ENCODE measurements around the gene TNN. TPM values are rescaled to one million over a fixed set of nuclear protein-coding genes. Genes with fewer than 3 reads are reported as not detected.

The TNN gene
- total RNA-seq, 1 donor from 2014 or later: 0.47 TPM

DNA sequence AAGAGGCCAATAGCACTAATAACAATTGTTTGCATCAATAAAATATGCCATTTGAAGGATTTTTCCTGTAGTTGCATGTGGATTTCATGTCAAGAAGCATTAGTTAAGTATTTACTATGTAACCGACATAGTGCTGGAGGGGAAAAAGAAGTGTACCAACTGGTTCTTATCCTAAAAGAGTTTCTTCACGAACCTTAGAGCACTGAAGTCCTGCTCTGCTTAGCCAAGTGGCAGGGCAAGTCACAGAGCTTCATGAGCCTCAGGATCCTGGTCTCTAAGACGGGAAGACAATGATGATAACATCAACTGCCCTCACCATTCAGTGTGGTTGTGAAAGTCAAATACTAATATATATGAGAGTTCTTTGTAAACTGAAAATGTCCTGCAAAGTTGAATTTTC is 110.8 kb downstream of the TNN start:
- DNase-seq: no peak

DNA sequence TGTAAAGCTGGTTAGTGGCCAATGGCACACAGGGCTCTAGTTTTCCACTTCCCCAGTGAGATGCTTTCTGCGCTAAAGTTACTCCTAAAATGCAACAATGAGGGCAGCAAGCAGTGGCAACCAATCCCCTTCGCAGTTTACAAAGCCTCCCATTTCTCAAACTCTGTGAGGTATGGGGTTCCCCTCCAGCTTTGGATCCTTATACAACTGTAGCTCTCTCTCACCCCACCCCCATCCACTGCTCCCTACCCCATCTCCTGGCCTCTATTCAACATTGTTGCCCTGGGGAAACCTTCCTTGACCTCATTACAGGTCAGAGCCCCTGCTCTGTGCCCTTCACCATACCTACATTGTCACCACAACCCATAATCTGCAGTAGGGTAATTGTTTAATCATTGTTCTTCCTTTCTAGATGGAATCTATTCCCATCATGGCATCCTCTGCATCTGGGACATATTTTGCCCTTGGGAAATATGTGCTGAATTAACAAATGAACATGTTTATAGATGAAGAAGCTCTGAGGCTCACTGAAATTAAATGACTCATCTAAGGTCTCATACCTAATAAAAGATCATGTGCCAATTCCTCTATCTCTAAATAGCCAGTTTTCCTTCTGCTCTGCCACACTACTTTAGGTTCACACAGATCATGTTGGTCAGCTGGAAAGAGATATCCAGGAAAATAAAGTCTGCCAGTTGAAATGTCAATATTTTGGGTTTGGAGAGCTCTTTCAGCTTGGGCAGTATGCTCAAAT is 112.4 kb downstream of the TNN start:
- DNase-seq: no peak

DNA sequence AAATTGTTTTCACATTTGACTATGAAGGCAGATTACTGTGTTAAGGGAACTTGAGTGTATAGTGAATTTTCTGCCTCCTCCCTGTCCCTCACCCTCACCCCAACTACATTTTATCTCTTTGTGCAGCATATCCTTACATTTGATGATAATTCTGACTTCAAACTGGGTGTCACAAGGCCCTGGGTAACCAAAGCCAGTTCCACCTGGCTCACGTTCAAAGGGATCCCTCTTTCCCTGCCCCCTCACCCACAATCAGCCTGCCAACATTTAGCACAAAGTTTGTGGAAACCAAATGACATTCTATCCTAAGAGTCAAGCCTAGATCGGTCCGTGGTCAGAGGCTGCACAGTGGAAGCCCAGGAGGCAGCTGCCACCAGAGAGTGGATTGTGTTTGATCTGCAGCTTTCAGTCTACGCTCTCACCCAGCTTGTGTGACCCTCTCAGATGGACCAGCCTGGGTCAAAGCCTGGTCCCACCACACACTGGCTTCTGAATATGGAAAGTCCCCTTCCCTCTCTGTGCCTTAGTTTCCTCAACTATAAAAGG is 114.6 kb downstream of the TNN start:
- DNase-seq: no peak

DNA sequence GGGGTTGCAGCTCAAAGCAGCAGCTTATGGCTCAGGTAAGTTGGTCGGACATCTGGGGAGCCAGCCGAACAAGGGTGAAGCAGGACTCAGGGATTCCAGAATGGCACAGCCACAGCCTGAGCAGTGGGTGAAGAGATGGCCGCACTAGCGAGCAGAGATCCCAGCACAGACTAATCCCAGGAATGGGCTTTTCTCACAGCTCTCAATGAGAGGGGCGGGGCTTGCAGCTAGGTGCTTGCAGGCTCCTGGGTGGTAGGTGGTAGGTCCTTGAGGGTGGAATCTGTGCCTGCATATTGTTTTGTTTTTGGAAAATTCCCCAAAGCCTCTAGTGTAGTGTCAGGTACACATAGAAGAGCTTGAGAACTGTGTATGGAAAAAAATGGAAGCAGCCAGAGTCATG is 116.0 kb downstream of the TNN start:
- DNase-seq: no peak

DNA sequence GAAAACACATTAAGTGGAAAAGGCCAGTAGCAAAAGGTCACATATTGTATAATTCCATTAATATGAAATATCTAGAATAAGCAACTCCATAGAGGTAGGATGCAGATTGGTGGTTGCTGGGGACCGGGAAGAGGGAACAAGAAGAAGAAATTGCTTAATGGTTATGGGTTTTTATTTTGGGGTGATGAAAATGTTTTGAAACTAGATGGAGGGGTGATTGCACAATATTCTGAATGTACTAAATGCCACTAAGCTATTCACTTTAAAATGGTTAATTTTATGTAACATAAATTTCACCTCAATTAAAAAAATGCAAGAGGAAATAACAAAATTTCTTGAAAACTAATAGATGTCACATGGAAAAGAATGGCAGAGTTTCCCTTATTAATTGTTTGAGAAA is 118.3 kb downstream of the TNN start:
- no peak for DNase-seq

DNA sequence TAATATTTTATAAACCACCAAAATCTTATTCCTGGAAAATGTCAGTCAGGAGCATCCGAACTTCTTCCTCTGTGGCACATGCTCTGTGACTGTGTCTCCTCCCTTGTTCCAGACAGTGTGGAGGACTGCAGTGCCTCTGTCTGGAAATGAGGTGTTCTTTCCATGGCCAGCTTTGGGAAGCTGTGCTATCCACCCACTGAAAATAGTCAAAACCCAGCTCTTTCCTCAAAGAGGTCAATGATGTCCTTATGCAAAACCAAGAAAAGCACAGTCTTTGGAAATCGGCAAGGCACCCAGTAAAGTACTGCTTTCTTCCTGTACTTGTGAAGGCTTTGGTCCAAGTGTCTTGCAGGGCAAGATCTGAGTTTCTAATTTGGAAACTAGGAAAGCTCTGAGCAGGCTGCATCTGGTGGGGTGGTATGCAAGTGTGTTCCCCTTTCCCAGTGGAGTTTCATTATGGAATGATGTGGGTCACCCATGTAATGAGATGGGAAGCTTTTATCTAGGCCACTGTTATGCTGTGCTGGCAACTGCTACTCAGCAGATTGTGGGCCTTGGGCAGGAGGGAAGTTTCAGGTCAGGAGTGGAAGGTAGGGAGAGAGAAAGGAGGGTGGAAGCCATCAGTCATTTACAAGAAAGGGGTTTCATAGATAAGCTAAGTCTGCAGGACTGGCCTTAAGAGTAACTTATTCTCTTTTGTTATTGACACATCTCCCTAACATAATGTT is 119.0 kb downstream of the TNN start:
- no peak for DNase-seq

DNA sequence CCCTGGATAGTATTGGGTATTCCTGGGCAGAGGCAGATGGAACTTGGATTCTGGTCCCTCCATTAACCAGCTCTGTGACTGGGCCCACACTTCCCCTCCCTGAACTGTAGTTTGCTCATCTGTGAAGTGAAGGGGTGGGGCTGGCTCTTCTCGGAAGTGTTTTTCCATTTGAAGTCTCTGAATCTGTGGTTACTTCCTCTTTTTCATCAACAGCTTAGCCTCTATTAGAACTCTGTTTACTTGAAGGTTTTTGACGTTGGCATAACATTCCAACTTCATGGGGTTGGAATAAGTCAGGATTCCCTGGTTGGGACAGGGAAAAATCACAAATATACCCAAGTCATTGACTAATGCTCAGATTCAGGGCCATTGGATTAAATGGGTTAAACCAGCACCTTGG is 121.3 kb downstream of the TNN start:
- no peak for DNase-seq

DNA sequence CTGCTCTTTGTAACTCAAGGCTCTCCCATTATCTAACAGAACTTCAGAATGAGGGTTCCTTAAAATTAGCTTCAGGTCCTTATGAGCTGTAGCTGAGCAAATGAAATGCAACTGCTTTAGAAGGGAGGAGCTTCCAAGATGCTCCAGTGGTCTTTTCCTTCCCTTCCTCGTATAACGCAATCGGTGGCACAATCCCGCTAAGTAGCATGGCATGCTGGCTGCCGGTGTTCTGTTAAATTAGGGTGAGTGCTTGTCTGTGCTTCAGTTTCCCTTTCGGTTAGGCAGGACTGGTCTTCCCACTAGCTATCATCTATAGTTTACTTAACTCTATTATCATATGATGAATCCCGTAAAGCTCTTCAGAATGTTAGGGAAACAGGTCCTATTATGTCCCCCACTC is 124.0 kb downstream of the TNN start:
- DNase-seq: no peak

DNA sequence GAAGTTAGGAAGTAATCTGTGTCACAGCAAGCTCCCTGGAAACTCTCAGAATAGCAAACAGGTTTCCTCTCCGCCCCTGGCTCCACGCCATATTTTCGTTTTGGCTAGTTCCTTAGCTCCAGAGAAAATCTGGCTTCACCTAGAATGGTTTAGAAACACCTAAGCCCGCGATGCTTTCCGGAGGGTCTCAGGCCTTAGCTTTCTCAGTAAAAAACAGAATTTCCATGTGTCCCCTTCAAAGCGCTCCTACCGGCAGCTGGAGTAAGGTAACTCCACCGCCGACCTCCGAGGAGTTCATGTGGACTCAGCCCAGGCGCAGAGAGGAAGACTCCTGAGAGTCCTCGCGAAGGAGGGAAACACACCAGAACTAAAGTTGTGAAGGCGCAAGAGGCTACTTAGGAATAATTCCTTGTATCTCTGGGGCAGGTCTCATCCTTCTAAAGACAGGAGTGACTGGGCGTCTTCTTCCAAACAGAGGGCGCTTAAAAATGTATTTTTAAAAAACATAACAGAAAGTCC is 124.5 kb downstream of the TNN start:
- no peak for DNase-seq

DNA sequence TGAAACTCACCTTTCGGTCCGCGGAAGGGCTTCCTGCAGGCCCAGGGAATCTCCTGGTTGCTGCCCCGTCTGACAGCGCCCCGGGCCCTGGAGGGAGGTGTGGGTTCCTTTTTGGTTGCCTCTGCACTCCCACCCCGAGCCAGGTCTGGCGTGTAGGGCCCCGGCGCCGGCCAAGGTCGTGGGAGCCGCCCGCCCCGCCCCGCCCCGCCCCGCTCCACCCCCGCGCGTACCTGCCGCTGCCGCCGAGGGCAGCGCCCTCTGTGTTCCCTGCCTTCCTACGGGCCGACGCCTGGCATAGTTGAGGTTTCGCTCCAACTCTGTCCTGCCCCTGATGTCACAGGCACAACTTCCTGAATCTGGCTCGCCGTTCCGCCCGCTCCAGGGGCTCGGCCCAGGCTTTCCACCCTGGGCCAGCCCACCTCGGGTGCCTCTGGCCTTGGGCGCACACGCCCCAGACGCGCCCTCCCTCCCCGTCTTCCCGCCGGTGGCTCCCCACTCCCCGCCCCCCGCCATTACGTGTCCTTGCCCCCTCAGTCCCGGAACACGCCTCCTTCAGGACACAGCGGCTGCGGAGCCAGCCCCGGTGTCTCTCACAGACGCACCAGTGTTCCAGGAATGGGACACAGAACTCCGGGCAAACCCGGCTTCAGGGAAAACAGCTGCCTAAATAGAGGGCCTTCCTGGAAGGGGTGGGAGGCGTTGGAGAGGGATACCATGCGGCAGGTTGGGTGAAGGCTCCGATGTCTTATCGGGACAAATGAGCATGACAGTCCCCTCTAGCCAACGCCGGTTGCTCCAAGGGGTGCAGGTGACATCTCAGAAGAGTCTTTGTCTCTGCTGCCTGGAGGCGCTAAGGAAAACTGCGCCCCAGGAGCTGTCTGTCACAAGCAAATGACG is 125.2 kb downstream of the TNN start, which contains the start of gene KIAA0040:
TSS of gene KIAA0040 (minus strand) at position 147 of the 897 bp plus-strand sequence. CDS start 31,763 bp downstream, outside the sequence.
- peak; percentile 5 for DNase-seq

DNA sequence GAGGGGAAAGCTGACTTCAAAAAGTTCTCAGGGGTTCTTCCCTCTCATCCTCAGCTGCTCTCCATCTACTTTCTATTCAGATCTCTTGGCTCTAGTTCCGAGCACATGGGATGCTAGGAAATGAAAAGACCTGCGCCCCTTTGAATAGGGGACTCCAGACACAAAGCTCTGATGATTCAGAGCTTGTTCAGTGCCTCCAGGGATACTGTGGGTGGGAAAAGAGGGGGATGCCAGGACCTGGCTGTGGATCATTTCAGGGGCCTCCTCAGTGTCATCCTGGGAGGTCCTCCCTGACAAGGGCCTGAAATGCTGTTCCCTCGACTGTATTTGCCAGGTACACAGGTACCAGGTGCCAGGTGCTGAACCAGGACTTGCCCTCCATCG is 125.9 kb downstream of the TNN start:
- no peak for DNase-seq

DNA sequence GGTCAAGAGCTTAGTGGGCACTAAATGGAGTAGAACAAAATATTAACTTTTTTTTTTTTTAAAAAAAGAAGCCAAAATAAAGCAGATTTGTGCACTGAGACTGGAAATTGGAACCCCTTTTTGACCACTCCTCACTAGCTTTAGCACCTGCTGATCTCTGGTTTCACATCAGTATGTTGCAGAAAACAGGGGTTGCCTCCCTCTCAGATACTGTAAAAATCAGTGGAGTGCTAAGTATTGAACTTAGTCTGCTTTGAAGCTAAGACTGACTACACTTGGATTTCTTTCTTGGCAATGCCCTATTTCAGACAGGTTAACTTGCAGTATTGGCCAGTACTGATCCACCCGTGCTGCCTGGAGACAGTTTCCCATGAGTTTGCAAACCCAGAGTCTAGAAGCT is 127.6 kb downstream of the TNN start:
- DNase-seq: no peak

DNA sequence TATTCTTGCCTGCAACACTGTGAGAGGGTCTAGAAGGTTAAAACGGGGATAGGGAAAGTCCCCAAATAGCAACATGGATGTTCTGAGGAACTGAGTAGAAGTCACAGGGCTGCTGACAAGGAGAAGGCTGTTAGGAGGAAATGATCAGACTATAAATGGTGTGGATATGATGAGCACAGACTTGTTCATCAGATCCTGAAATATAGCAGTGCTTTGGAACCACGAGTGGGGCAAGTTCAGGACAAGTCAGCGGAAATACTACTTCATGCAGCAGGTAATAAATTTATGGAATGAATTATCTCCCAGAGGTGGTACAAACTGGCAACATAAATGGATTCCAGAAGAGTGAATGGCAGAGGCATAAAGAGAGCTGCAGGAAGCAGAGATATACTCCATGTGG is 128.2 kb downstream of the TNN start:
- no peak for DNase-seq

DNA sequence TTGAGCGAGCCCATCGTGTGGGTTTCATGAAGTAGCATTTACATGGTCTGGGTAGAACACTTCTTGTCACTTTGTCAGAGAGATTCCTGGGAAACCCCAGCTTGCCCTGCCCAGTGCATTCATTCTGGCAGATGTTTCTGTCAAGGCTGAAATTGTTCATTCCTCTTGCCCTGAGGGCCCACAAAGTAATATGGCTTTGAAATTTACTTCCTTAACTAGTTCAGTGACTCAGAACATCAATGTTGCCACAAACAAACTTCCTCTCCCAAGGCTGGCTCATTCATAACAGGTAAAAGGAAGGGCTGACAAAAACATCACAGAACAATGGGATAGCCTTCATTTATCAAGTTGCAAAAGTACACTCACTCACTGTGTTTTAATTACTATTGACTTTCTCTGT is 129.9 kb downstream of the TNN start:
- DNase-seq: no peak

Small RNA genes lying within 50 kb of the gene (small RNA-seq; reads per million reads assigned to genes)
- not detected for gene RF00019

Other genes with a start within 250 kb of the TNN start
- 103 TPM for gene CACYBP, start 67.9 kb upstream of the TNN start, total RNA-seq
- gene MRPS14, start 44.4 kb upstream of the TNN start, total RNA-seq: 51.0 TPM
- 0.47 TPM for gene KIAA0040, start 124.9 kb downstream of the TNN start, total RNA-seq

Data from occipital lobe (tissue), 3 donors.